ENCODE data around the gene ARHGEF11.

ARHGEF11 gene

GRCh38 chr1:156931974-156932710 lies 113.4 kb downstream of the ARHGEF11 start:
- DNase-seq: no peak
- Histone ChIP-seq H3K36me3 (replicated peaks) (peaks cover 12% of the 10 kb centered on the region), H3K27ac (no peak overlapping the region), H3K4me3 (ENCODE audit: low read depth, low read length) (no peak overlapping the region), H3K27me3 (replicated peaks) (peaks cover 3% of the 10 kb centered on the region)
- in situ Hi-C loops (cut with HindIII; ENCODE audit: low pct_ligation_motif_present, low sequenced_read_pairs): no loop called here
- TF ChIP-seq CTCF (IDR thresholded peaks at IDR 0.05; ENCODE audit: low read depth, low read length, missing control alignments): no peak

- Histone ChIP-seq H3K27me3 (replicated peaks) (peaks cover 3% of the 10 kb centered on the region), H3K27ac (no peak overlapping the region), H3K4me3 (ENCODE audit: low read depth, low read length) (no peak overlapping the region), H3K36me3 (replicated peaks) (peaks cover 7% of the 10 kb centered on the region)
- in situ Hi-C loops (cut with HindIII; ENCODE audit: low pct_ligation_motif_present, low sequenced_read_pairs): no loop called here
- no peak for TF ChIP-seq CTCF (IDR thresholded peaks at IDR 0.05; ENCODE audit: low read depth, low read length, missing control alignments)
- no peak for DNase-seq
Observed at GRCh38 chr1:156931211-156931952, 114.2 kb downstream of the ARHGEF11 start.

GRCh38 chr1:156930483-156930882 lies 115.1 kb downstream of the ARHGEF11 start:
- in situ Hi-C loops (cut with HindIII; ENCODE audit: low pct_ligation_motif_present, low sequenced_read_pairs): no loop called here
- Histone ChIP-seq H3K27ac (no peak overlapping the region), H3K4me3 (ENCODE audit: low read depth, low read length) (no peak overlapping the region), H3K36me3 (replicated peaks) (peaks cover under 1% of the 10 kb centered on the region), H3K27me3 (replicated peaks) (peaks cover 3% of the 10 kb centered on the region)
- TF ChIP-seq CTCF (IDR thresholded peaks at IDR 0.05; ENCODE audit: low read depth, low read length, missing control alignments): no peak
- no peak for DNase-seq

- Histone ChIP-seq H3K36me3 (replicated peaks) (no peaks in the 10 kb centered on the region), H3K27me3 (replicated peaks) (peaks cover 3% of the 10 kb centered on the region), H3K4me3 (ENCODE audit: low read depth, low read length) (no peak overlapping the region), H3K27ac (no peak overlapping the region)
- in situ Hi-C loops (cut with HindIII; ENCODE audit: low pct_ligation_motif_present, low sequenced_read_pairs): no loop called here
- TF ChIP-seq CTCF (IDR thresholded peaks at IDR 0.05; ENCODE audit: low read depth, low read length, missing control alignments): no peak
- no peak for DNase-seq
Observed at GRCh38 chr1:156929596-156930238, 115.8 kb downstream of the ARHGEF11 start.

GRCh38 chr1:156928043-156928602 lies 117.4 kb downstream of the ARHGEF11 start:
- H3K27me3 ChIP-seq (replicated peaks): peaks cover 13% of the 10 kb centered on the region
- in situ Hi-C loops (cut with HindIII; ENCODE audit: low pct_ligation_motif_present, low sequenced_read_pairs): no loop called here

More at GRCh38 chr1:156928043-156928602, 117.4 kb downstream of the ARHGEF11 start:
- H3K4me3 ChIP-seq (ENCODE audit: low read depth, low read length): no peak overlapping the region
- H3K36me3 ChIP-seq (replicated peaks): no peaks in the 10 kb centered on the region
- H3K27ac ChIP-seq: no peak overlapping the region
- TF ChIP-seq CTCF (IDR thresholded peaks at IDR 0.05; ENCODE audit: low read depth, low read length, missing control alignments): no peak
- DNase-seq: no peak

Data from brain microvascular endothelial cell (primary cell).